ENCODE measurements around the gene BBX. TPM values are rescaled to one million over a fixed set of nuclear protein-coding genes. Genes with fewer than 3 reads are reported as not detected.

BBX gene
- total and polyA plus RNA-seq, 2 of the 4 experiments (the other 2 are of a cell fraction): 13.6 to 107 TPM

DNA sequence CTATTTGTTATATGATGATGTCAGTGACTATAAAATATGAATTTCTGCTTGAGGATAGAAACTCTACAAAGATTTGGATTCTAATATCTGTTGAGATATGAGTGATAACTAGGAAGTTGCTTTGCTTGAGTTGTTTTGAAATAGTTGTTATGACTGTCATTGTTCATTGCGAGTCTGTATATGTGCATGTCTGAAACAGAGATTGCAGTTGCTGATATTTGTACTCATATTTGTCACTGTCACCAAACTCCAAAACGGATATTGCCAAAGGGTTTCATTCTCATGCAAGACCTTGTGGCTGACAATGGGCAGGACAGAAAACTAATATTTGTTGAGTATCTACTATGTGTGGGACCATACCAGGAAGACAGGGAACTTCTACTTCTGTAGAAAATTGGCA lies 327.9 kb downstream of the BBX start:
- Histone ChIP-seq H2AK5ac (ENCODE audit: low read depth, low read length) (no peak overlapping the region), H3K9me3 (ENCODE audit: control insufficient read depth, insufficient read depth, low read length) (no peaks in the 10 kb centered on the region), H3K27ac (ENCODE audit: insufficient read depth, low read length) (no peak overlapping the region), H2BK120ac (ENCODE audit: low read depth, low read length) (no peak overlapping the region), H3K9me1 (ENCODE audit: insufficient read depth, low read length) (no peaks in the 10 kb centered on the region), H3K4me3 (ENCODE audit: insufficient read depth, low read depth, low read length) (no peak overlapping the region), H4K5ac (ENCODE audit: low read depth, low read length) (no peak overlapping the region), H3K79me1 (ENCODE audit: low read depth in 1 of 2, low read length in 2 of 2) (no peaks in the 10 kb centered on the region), H2AK9ac (replicated peaks; ENCODE audit: low read depth, low read length, poor library complexity) (no peak overlapping the region), H3K18ac (ENCODE audit: low read depth, low read length) (no peak overlapping the region), H3K56ac (ENCODE audit: extremely low read depth, insufficient read depth, low read length) (no peak overlapping the region), H2BK5ac (ENCODE audit: low read depth, low read length, poor library complexity, severe bottlenecking) (no peak overlapping the region), H4K8ac (ENCODE audit: low read depth in 2 of 2, low read length in 2 of 2) (no peak overlapping the region), H3K14ac (replicated peaks; ENCODE audit: low read depth, low read length) (no peak overlapping the region), H4K91ac (ENCODE audit: insufficient read depth, low read depth, low read length) (no peak overlapping the region), H3K27me3 (ENCODE audit: control insufficient read depth, insufficient read depth, low read length) (no peaks in the 10 kb centered on the region; the same call in 1 of the 2 replicates), H3K4ac (ENCODE audit: low read depth, low read length) (no peak overlapping the region), H3K4me1 (ENCODE audit: control insufficient read depth, insufficient read depth, low read length) (peaks cover 2% of the 10 kb centered on the region; the same call in 1 of the 2 replicates), H2BK20ac (ENCODE audit: low read depth, low read length) (no peak overlapping the region), H3K9ac (ENCODE audit: low read depth, low read length) (no peak overlapping the region), H2BK15ac (ENCODE audit: low read depth, low read length) (no peak overlapping the region), H4K20me1 (ENCODE audit: insufficient read depth, low read length) (no peaks in the 10 kb centered on the region), H3K4me2 (ENCODE audit: low read depth, low read length) (no peak overlapping the region), H3K36me3 (ENCODE audit: control insufficient read depth, insufficient read depth, low read length) (no peaks in the 10 kb centered on the region), H2AFZ (replicated peaks; ENCODE audit: low read length, poor library complexity) (no peak overlapping the region), H3K23ac (ENCODE audit: low read depth, low read length) (no peak overlapping the region)
- no peak for DNase-seq
- POLR2A ChIA-PET (ENCODE audit: unreplicated experiment): no interaction called here
- TF ChIP-seq SMC3 (IDR thresholded peaks at IDR 0.05; ENCODE audit: low read depth, low read length) (no peak), MXI1 (IDR thresholded peaks at IDR 0.05; ENCODE audit: borderline replicate concordance, low read depth, low read length) (no peak), USF2 (IDR thresholded peaks at IDR 0.05; ENCODE audit: low read depth, low read length) (no peak), RCOR1 (IDR thresholded peaks at IDR 0.05; ENCODE audit: insufficient replicate concordance, low read length) (no peak), MAZ (IDR thresholded peaks at IDR 0.05; ENCODE audit: borderline replicate concordance, low read depth, low read length) (no peak), NFE2L2 (IDR thresholded peaks at IDR 0.05; ENCODE audit: low read depth, low read length) (no peak), POLR2A (IDR thresholded peaks at IDR 0.05; ENCODE audit: low read depth, low read length) (no peak), CEBPB (IDR thresholded peaks at IDR 0.05; ENCODE audit: low read depth, low read length) (no peak), RFX5 (IDR thresholded peaks at IDR 0.05; ENCODE audit: low read depth, low read length) (no peak), MAFK (IDR thresholded peaks at IDR 0.05; ENCODE audit: low read depth, low read length) (no peak), ELK1 (IDR thresholded peaks at IDR 0.05; ENCODE audit: borderline replicate concordance, low read depth, low read length) (no peak), BHLHE40 (IDR thresholded peaks at IDR 0.05; ENCODE audit: low read depth, low read length) (no peak), FOS (IDR thresholded peaks at IDR 0.05; ENCODE audit: low read depth, low read length) (no peak)
- no CpG with 5 or more reads among the region's 2 CpGs for WGBS, 2 experiments (ENCODE audit: extremely low coverage in 2 of 2, insufficient read length in 1 of 2)
- in situ Hi-C loops (cut with MboI; ENCODE audit: low sequenced_read_pairs): no loop called here
- BruUV-seq (replicated peaks): no TSS peak
- dilution Hi-C loops (cut with HindIII; ENCODE audit: low sequenced_read_pairs, unreplicated experiment): no loop called here
- CTCF ChIA-PET: interaction anchor here (0.7 kb wide), 1 partner anchor 49 kb away, joined by 6 read pairs; no protein-coding TSS in a partner anchor
- ATAC-seq (ENCODE audit: low read depth): no peak
- intact Hi-C loops (cut with micrococcal nuclease): no loop called here

Data from IMR-90 (cell line).